AG09319 (cell line): Measurements from ENCODE around the gene HCK.

Experiments
- DNase-seq: peaks from one replicate; pipeline ENCODE4 v3.0.0-alpha.2; 2010; ENCODE audit warnings: low read depth; ENCODE audit errors: extremely low read depth
- CTCF ChIP-seq: IDR thresholded peaks from 2 replicates; pipeline ENCODE4 v1.5.1; 2011; ENCODE audit warnings: low read depth, mild to moderate bottlenecking, inconsistent platforms, low read length, moderate library complexity

Gene HCK

GRCh38 chr20:32075534-32075933, 23.5 kb downstream of the HCK start:
- DNase-seq: no peak
- TF ChIP-seq CTCF: no peak

- DNase-seq: no peak
- no peak for TF ChIP-seq CTCF
Measured at GRCh38 chr20:32077190-32077589, 25.1 kb downstream of the HCK start.

GRCh38 chr20:32078322-32078721, 26.3 kb downstream of the HCK start:
- TF ChIP-seq CTCF: no peak
- DNase-seq: no peak

- no peak for TF ChIP-seq CTCF
- DNase-seq: no peak
Measured at GRCh38 chr20:32078791-32079190, 26.7 kb downstream of the HCK start.

- no peak for TF ChIP-seq CTCF
- DNase-seq: no peak
Measured at GRCh38 chr20:32079655-32080109, 27.6 kb downstream of the HCK start.

GRCh38 chr20:32080783-32081182, 28.7 kb downstream of the HCK start:
- no peak for TF ChIP-seq CTCF
- DNase-seq: no peak

GRCh38 chr20:32083469-32083868, 31.4 kb downstream of the HCK start:
- DNase-seq: no peak
- no peak for TF ChIP-seq CTCF
